Natural killer cell treated with Interleukin-12 subunit alpha and Interleukin-12 subunit beta and Interleukin-15 and Interleukin-18, amount 100 ng/mL, for 72 hours (primary cell): Measurements from ENCODE around the gene SMPD3. TPM values are rescaled to one million over a fixed set of nuclear protein-coding genes. Genes with fewer than 3 reads are reported as not detected.

Experiments used
- ATAC-seq, 2 donors: fragments of 150-1000 bp; cut with Tn5 transposase in 1 of 2; sonication (Bioruptor Pico), chemical (Tn5 transposase) in 1 of 2; 2 replicates each; pipeline ENCODE4 v1.10.0; 2021
- DNase-seq: peaks from one replicate; pipeline ENCODE4 v3.0.0; 2022; ENCODE audit warnings: low spot score
- H3K27ac Mint-ChIP-seq, 2 donors: 1 replicate in 1 of 2; 2 replicates in 1 of 2; pipeline ENCODE4 v1.8.0; 2022; ENCODE audit warnings: mixed read lengths in 2 of 2, mild to moderate bottlenecking in 1 of 2, moderate library complexity in 1 of 2
- H3K27me3 Mint-ChIP-seq, 2 donors: 1 replicate in 1 of 2; 2 replicates in 1 of 2; pipeline ENCODE4 v1.8.0; 2022; ENCODE audit warnings: mixed read lengths in 2 of 2
- H3K36me3 Mint-ChIP-seq: one replicate; pipeline ENCODE4 v1.8.0; 2022; ENCODE audit warnings: mixed read lengths
- H3K4me1 Mint-ChIP-seq, 2 donors: 1 replicate in 1 of 2; 2 replicates in 1 of 2; pipeline ENCODE4 v1.8.0; 2022; ENCODE audit warnings: low read depth in 2 of 2, mixed read lengths in 2 of 2, mild to moderate bottlenecking in 1 of 2
- H3K4me3 Mint-ChIP-seq: one replicate; pipeline ENCODE4 v1.8.0; 2022; ENCODE audit warnings: mixed read lengths
- H3K9me3 Mint-ChIP-seq: 2 replicates; pipeline ENCODE4 v1.8.0; 2022; ENCODE audit warnings: mixed read lengths
- total RNA-seq, 2 donors: library from RNA; stranded (reverse); gene quantifications; one replicate each; pipeline ENCODE4 v1.2.3, GENCODE V29; 2022

SMPD3 gene
- total RNA-seq, 2 donors from 2014 or later = 0.26 to 1.9 TPM

GRCh38 chr16:68459457-68459856, 11.1 kb upstream of the SMPD3 start:
- H3K27ac Mint-ChIP-seq = no peak overlapping the region
- no peaks in the 10 kb centered on the region for H3K9me3 Mint-ChIP-seq
- H3K4me1 Mint-ChIP-seq = no peaks in the 10 kb centered on the region
- H3K4me3 Mint-ChIP-seq = no peak overlapping the region
- DNase-seq = no peak
- ATAC-seq = peak in 1 of 2 donors; percentile 11
- H3K36me3 Mint-ChIP-seq = peaks cover 4% of the 10 kb centered on the region
- peaks cover 9 to 12% of the 10 kb centered on the region in 2 donors for H3K27me3 Mint-ChIP-seq

- ATAC-seq (no peak), DNase-seq (no peak)
- Mint-ChIP-seq H3K27me3 (peaks cover 9 to 12% of the 10 kb centered on the region in 2 donors), H3K27ac (no peak overlapping the region), H3K4me3 (no peak overlapping the region), H3K9me3 (no peaks in the 10 kb centered on the region), H3K36me3 (peaks cover 4% of the 10 kb centered on the region), H3K4me1 (no peaks in the 10 kb centered on the region)
These were observed 10.2 kb upstream of the SMPD3 start for GRCh38 chr16:68458551-68458950.

- no peak overlapping the region for H3K27ac Mint-ChIP-seq
- H3K9me3 Mint-ChIP-seq = no peaks in the 10 kb centered on the region
- DNase-seq = no peak
- H3K36me3 Mint-ChIP-seq = peaks cover 4% of the 10 kb centered on the region
- ATAC-seq = no peak
- H3K27me3 Mint-ChIP-seq = peaks cover 9 to 12% of the 10 kb centered on the region in 2 donors
- no peaks in the 10 kb centered on the region for H3K4me1 Mint-ChIP-seq
- H3K4me3 Mint-ChIP-seq = no peak overlapping the region
These were observed 9.8 kb upstream of the SMPD3 start for GRCh38 chr16:68458101-68458500.

- Mint-ChIP-seq H3K27ac (no peak overlapping the region), H3K4me1 (no peaks in the 10 kb centered on the region), H3K27me3 (peaks cover 4 to 13% of the 10 kb centered on the region in 2 donors), H3K9me3 (no peaks in the 10 kb centered on the region), H3K36me3 (no peaks in the 10 kb centered on the region), H3K4me3 (no peak overlapping the region)
- ATAC-seq (no peak), DNase-seq (no peak)
These were observed 7.3 kb upstream of the SMPD3 start for GRCh38 chr16:68455631-68456030.

GRCh38 chr16:68454920-68455435, 6.7 kb upstream of the SMPD3 start:
- Mint-ChIP-seq H3K27ac (no peak overlapping the region), H3K4me1 (no peaks in the 10 kb centered on the region), H3K4me3 (no peak overlapping the region), H3K36me3 (no peaks in the 10 kb centered on the region), H3K27me3 (peaks cover 0 to 14% of the 10 kb centered on the region in 2 donors), H3K9me3 (no peaks in the 10 kb centered on the region)
- no peak for ATAC-seq
- no peak for DNase-seq

GRCh38 chr16:68453816-68454215, 5.5 kb upstream of the SMPD3 start:
- DNase-seq (no peak), ATAC-seq (peak; percentile 32 to 43)
- H3K27me3 Mint-ChIP-seq = peaks cover 0 to 9% of the 10 kb centered on the region in 2 donors
- H3K4me1 Mint-ChIP-seq = peaks cover 5% of the 10 kb centered on the region in 2 donors
- H3K27ac Mint-ChIP-seq = no peak overlapping the region
- H3K4me3 Mint-ChIP-seq = no peak overlapping the region
- H3K36me3 Mint-ChIP-seq = no peaks in the 10 kb centered on the region
- H3K9me3 Mint-ChIP-seq = no peaks in the 10 kb centered on the region

- Mint-ChIP-seq H3K36me3 (no peaks in the 10 kb centered on the region), H3K4me3 (no peak overlapping the region), H3K27ac (no peak overlapping the region), H3K4me1 (peaks cover 10% of the 10 kb centered on the region in 2 donors), H3K27me3 (peaks cover 0 to 5% of the 10 kb centered on the region in 2 donors), H3K9me3 (no peaks in the 10 kb centered on the region)
- no peak for DNase-seq
- no peak for ATAC-seq
These were observed 3.9 kb upstream of the SMPD3 start for GRCh38 chr16:68452176-68452575.

GRCh38 chr16:68451676-68452075, 3.4 kb upstream of the SMPD3 start:
- Mint-ChIP-seq H3K27ac (no peak overlapping the region), H3K36me3 (no peaks in the 10 kb centered on the region), H3K27me3 (peaks cover 1 to 5% of the 10 kb centered on the region in 2 donors), H3K9me3 (no peaks in the 10 kb centered on the region), H3K4me1 (peaks cover 10% of the 10 kb centered on the region in 2 donors), H3K4me3 (no peak overlapping the region)
- ATAC-seq (no peak), DNase-seq (no peak)

GRCh38 chr16:68450741-68451255, 2.5 kb upstream of the SMPD3 start:
- DNase-seq = no peak
- no peaks in the 10 kb centered on the region for H3K9me3 Mint-ChIP-seq
- no peaks in the 10 kb centered on the region for H3K36me3 Mint-ChIP-seq
- H3K27ac Mint-ChIP-seq = no peak overlapping the region
- peaks cover 10% of the 10 kb centered on the region in 2 donors for H3K4me1 Mint-ChIP-seq
- ATAC-seq = no peak
- peaks cover 8 to 9% of the 10 kb centered on the region in 2 donors for H3K27me3 Mint-ChIP-seq
- no peak overlapping the region for H3K4me3 Mint-ChIP-seq

- H3K27me3 Mint-ChIP-seq = peaks cover 8 to 21% of the 10 kb centered on the region in 2 donors
- H3K9me3 Mint-ChIP-seq = no peaks in the 10 kb centered on the region
- H3K36me3 Mint-ChIP-seq = no peaks in the 10 kb centered on the region
- H3K27ac Mint-ChIP-seq = no peak overlapping the region
- ATAC-seq (peak in 1 of 2 donors; percentile 25), DNase-seq (no peak)
- H3K4me3 Mint-ChIP-seq = peak overlapping the region; percentile 79
- H3K4me1 Mint-ChIP-seq = peaks cover 10% of the 10 kb centered on the region in 2 donors
These were observed 502 bp downstream of the SMPD3 start for GRCh38 chr16:68447653-68448359.

GRCh38 chr16:68446681-68447652, 1.3 kb downstream of the SMPD3 start:
- Mint-ChIP-seq H3K4me1 (peaks cover 10% of the 10 kb centered on the region in 2 donors), H3K27me3 (peaks cover 8 to 21% of the 10 kb centered on the region in 2 donors), H3K27ac (no peak overlapping the region), H3K36me3 (no peaks in the 10 kb centered on the region), H3K9me3 (no peaks in the 10 kb centered on the region), H3K4me3 (peak overlapping the region; percentile 15)
- ATAC-seq (no peak), DNase-seq (no peak)

- no peak overlapping the region for H3K27ac Mint-ChIP-seq
- no peaks in the 10 kb centered on the region for H3K9me3 Mint-ChIP-seq
- no peaks in the 10 kb centered on the region for H3K36me3 Mint-ChIP-seq
- no peak overlapping the region for H3K4me3 Mint-ChIP-seq
- peaks cover 16 to 23% of the 10 kb centered on the region in 2 donors for H3K27me3 Mint-ChIP-seq
- peaks cover 10% of the 10 kb centered on the region in 2 donors for H3K4me1 Mint-ChIP-seq
- DNase-seq = no peak
- ATAC-seq = no peak
These were observed 2.9 kb downstream of the SMPD3 start for GRCh38 chr16:68445458-68445857.

GRCh38 chr16:68444056-68444657, 4.2 kb downstream of the SMPD3 start:
- DNase-seq (no peak), ATAC-seq (no peak)
- H3K27me3 Mint-ChIP-seq = peaks cover 17 to 24% of the 10 kb centered on the region in 2 donors

More at GRCh38 chr16:68444056-68444657, 4.2 kb downstream of the SMPD3 start:
- Mint-ChIP-seq H3K4me1 (peaks cover 7% of the 10 kb centered on the region in 2 donors), H3K36me3 (no peaks in the 10 kb centered on the region), H3K9me3 (no peaks in the 10 kb centered on the region), H3K27ac (no peak overlapping the region), H3K4me3 (no peak overlapping the region)
